ENCODE results near the gene C11orf91.
"Not testable (repeated sequence)": the region's sequence is repeated elsewhere in the genome, so short reads cannot be mapped to it uniquely, and the experiment has no call there.

C11orf91 gene

DNA sequence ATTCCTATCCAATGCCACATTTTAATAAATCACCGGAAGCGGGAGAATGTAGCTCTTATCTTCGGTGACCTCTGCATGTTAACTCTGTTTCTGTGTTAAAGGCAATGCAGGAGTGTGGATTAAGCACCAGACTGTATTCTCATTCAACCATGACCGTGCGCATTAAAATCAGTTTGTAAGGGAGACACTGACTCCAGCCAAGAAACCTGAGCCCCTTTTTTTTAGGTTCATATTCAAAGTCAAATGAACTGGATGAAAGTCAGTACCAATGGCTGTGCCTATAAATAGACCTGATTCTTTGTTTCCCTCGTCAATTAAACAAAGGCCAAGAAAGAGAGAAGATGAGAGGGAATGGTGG, 32.2 kb downstream of the C11orf91 start:
- DNase-seq: no peak

DNA sequence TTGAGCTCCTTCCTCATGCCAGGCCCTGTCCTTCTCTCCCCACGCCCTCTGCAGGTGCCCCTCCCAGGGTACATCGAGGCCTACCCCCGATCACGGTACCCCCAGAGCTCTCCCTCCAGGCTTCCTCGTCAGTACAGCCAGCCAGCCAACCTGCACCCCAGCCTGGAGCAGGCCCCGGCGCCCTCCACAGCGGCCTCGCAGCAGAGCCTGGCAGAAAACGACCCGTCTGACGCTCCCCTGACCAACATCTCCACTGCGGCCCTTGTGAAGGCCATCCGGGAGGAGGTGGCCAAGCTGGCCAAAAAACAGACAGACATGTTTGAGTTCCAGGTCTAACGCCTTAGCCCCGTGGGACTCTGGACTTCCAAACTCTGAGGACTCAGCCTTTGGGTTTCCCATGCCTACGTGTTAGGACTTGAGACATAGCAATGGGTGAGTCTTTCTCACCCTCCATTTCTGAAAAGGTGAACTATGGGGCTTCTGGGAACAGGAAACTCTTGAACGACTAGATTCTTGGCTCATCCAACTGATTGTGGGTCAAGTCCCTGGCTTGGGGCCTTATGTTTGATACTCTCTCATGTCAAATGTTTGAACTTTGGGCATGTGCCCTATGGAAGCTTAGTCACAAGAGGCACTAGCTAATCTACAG, 32.7 kb downstream of the C11orf91 start:
- DNase-seq: no peak

DNA sequence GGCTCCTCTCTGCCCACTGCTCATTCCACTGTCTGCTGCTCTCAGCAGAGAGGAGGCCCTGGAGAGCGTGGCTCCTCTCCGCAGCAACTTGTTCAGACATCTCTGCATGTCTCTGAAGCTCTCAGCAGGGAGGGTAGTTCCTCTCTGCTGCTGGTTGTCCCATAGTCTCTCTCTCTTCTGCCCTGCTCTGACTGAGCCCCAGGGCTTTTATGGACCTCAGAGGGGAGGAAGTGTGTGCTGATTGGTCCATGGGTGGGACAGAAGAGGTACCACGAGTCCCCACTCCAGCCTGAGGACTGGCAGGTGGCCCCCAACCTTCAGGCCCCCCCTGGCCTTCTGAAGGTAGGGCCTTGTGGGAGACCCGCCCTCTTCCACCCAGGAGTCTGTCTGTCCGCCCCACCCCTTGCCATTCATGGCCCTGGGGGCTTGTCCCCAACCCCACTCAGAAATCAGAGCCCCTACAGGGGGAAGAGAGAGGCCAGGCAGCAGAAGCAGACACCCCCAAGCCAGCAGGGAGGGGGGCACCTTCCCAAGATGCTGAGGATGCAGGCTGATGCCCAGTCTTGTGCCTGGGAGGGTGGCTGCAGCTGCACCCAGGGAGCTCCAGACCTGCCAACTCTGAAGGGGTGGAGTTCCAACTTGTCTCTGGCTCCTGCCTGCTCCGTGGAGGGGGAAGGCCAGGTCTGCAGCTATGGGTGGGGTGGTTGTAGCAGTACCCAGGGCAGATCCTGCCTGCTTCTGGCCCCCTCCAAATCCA, 35.1 kb downstream of the C11orf91 start:
- DNase-seq: no peak

DNA sequence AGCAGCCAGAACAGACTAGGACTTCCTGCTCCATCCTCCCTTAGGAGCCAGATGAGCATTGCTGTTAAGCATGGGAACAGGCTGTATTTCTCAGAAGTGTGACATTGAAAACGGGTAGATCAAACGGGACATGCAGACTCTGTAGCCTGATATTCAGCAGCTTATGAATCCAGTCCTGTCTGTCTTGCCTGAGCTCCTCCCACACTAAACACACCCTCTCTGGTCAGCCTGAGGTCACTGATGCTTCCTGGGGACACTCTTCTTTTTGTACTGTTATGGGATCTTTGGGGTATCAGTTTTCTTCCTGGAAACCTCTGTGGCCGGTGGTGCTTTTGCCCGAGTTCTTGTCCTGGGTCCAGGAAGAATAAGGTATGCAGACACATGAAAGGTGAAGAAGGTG, 35.8 kb downstream of the C11orf91 start:
- DNase-seq: no peak

DNA sequence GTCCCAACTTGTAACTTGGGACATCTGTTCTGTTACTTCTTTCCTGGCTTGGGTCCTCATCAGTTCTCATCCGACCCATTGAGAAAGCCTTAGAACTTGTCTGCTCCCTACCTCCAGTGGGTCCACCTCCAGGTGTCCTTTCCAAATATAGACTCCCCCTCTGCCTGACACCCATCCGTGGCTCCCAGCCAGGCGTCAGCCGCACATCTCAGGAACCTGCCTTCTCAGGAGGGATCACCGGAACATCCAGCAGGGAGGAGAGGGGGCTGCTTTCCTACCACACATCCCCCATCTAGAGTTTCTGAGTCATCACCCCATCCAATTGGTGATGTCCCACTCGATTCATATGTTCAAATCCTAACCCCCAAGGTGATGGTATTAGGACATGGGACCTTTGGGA, 36.5 kb downstream of the C11orf91 start:
- no peak for DNase-seq

DNA sequence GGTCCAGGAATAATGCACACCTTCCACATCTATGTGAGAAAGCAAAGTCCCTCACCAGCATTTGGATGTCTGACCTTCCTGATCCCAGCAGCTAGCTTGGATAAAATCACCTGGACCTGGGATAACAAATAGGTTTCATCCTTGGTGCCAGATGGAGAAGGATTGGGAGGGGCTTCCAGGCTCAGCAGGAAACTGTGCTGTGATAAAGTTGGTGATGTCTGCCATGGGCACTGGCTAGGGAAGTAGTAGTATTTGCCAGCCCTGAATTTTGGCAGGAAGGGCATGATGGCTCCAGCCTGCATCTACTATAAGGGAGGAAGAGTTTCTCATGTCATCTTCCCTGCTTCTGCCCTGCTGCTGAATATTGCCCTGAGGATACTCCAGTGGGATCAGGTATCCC, 37.5 kb downstream of the C11orf91 start:
- DNase-seq: no peak

DNA sequence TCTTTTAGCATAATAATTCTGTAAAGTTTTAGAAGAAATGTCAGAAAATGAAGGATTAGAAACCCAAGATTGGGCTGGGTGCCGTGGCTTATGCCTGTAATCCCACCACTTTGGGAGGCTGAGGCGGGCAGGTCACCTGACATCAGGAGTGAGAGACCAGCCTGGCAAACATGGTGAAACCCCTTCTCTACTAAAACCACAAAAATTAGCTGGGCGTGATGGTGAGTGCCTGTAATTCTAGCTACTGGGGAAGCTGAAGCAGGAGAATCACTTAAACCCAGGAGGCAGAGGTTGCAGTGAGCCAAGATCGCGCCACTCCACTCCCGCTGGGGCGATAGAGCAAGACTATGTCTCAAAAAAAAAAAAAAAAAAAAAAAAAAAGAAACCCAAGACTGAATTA, 39.1 kb downstream of the C11orf91 start:
- DNase-seq: not testable (repeated sequence)

DNA sequence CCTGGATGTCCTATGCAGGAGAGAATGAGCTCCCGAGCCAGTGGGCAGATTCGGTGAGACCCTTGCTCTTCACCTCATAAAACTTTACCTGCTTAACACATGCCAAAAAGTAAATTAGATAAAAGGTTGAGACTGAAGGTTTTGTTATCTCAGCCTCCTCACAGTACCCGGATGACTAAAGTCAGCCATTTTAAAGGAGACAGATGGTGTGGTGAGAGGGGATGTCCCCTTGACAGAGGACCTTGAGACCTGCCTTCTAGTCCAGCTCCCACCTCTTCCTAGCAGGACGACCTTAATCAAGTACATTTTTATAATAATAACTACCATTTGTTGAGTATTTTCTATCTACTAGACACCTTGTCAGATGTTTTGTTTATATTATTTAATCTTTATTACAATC, 39.7 kb downstream of the C11orf91 start:
- no peak for DNase-seq

DNA sequence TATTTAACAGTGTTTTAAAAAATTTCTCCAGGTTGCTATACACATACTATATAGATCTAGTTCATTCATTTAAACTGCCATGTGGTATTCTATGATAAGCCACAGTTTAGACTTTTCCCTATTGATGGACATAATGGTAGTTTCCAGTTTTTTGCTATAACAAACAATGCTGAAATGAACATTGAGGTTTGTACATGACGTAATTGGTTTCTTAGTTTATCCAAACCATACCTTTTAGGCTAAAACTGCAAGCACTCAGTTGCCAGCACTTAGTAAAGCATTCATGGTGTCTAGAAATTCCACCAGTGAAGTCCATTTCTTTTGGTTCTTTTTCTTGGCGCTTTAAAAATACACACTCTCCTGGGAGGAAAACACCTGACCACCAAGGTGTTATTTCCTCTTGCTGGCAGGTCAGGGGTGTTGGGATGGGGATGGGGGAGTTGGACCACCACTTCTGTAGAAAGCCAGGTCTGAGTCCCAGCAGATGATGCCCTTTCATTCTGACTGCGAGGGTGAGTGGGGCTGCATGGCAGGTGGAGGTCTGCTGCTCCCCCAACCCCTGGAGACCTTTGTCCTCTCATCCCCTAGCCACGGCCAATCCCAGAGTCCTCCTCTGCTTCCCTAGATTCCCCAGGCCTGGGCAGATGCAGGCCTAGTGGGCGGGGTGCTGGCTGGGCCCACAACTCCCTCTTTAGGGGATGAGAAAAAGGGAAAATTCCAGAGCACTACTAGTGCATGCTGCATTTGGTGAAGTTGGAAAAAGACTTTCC, 41.1 kb downstream of the C11orf91 start:
- DNase-seq: no peak

DNA sequence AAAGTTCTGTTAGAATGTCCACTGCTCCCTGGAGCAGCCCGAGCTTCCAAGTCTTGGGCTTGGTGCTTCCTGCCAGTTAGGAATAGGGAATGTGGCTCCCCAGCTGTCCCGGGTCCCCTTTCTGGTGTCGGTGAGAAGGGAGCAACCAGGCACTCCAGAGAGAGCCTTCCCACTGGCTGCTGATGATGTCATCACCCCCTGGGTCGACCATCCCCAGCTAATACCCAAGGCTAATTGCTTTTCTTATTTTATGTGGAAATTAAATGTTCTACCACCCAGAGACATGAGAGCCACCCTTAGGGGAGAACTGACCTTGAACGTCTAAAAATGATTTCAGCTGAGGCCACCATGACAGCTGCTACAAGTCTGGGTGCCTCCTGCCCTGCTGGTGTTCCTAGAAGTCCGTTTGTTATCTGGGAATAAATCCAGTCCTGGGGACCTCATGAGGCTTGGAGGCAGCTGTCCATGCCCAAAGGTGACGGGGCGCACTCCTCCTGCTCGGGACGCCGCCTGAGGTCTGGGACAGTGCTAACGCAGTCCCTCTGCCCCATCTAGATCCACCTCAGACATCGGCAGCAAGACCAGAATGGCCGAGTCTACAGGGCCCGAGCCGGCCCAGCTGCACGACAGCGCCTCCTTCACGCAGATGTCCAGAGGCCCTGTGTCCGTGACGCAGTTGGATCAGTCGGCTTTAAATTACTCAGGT, 42.3 kb downstream of the C11orf91 start:
- DNase-seq: no peak

DNA sequence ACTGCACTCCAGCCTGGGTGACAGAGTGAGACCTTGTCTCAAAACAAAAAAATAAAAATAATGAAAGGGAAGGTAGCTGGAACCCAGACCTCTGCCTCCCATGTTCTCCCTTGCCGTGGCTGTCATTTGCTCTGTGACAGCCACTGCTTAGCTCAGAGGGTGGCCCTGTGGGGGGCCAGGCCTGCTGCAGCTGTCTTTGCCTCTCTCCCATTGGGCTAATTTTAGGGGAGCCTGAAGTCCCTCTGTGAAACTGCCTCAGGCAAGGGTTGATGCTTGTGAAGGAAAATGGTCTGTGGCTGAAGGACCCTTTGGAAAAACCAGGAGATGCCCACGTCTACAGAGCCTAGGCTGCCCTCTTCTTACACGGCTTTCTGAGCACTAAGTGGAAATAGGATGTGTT, 42.9 kb downstream of the C11orf91 start:
- DNase-seq: no peak

DNA sequence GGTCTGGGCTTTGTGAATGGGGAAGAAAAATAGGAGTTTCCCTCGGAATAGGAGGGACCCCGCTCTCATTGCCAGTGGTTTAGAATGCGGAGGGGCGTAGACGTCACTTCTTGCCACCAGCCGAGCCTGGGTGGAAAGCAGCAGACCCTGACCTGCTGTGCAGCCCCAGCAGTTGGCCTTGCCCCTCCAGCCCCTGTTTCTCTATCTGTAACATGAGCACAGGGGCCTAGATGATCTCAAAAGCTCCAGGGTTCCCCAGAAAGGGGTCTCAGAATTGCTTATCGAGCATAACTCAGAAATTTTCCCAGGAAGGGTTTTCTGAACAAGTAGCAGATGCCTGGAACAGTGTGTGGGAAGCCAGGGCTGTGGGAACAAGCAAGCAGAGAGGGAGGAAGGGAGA, 43.9 kb downstream of the C11orf91 start:
- DNase-seq: no peak

DNA sequence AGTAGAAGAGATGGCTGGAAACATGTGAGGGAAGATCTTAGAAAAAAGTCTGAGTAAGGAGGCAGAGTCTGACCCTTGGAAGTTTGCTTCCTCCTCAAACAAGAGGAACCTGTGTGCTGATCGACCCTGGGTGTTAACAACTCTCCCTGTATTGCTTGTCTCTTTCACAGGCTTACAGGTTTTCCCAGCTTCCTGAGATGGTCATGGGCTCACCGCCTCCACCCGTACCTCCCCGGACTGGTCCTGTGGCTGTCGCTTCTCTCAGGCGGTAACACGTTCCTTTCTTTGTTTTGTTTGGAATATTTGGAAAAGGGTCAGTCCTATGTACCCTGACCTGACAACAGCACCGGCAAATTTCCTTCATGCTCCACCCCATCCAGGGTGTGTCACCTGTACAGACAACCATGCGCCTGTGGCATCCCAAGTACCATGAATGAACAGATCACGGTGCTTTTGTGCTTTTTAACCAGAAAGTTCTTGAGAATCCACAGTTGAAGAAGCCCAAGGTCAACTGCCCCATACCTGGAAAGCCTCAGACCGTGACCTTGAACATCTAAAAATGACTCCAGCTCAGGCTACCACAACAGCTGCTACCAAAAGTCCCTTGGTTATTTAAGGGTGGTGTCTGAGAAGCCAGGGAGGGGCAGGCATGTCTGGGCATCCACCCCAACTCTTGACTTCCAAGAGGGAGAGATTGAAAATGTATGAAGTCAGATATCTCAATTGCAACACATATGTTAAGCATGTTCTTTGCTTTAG, 44.6 kb downstream of the C11orf91 start:
- DNase-seq: no peak

DNA sequence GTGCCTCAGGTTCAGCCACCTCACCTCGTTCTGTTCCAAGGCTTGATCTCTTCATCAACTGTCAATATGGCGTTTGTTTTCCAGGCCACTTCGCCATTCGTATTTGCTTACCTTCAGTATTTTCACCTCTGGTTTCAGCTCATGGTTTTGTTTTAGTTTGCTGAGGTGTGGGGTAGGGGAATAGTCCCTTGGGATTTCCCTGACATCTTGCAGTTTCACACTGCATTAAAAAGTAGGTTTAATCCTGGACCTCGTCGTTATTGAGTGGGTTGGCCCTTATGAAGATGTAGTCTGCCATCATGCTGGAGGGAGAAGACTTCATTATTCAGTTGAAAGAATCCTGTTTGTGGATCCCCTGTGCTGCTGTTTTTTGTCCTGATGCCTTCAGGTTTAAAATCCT, 46.0 kb downstream of the C11orf91 start:
- no peak for DNase-seq

DNA sequence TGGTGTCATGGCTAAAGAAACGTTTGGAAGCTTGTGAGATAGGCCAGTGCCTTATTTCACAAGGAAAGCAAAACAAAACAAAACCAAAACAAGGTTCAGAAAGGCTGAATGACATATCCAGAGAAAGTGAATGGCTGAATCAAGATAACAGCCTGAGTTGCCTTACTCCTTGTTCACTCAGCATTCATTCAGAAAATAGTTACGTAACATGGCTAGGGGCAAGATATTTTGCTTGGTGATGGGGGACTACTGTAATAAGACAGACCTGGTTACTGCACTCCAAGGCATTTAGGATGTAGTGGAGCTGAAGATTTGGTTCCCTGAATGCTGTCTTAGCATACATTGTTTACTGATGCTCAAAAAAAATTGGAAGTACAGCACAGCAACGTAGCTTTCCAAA, 47.7 kb downstream of the C11orf91 start:
- DNase-seq: no peak

DNA sequence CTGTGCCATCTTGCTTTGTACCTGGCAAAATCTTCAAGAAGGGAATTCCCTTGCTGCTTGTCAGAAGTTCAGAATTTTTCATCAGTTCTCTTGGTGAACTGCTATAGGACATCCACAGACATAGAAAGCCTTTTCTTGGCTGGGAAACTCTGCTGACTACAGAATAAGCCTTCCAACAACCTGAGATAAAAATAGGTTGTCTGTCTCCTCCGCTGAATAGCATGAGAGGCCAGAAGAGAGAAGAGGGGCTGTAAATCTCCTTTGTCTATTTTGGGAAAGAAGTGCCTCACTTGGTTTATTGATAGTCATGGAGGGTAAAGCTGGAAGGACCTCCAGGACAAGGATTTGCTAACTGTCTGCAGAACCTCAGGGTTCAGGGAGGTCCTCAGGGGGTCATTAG, 48.2 kb downstream of the C11orf91 start:
- DNase-seq: no peak

DNA sequence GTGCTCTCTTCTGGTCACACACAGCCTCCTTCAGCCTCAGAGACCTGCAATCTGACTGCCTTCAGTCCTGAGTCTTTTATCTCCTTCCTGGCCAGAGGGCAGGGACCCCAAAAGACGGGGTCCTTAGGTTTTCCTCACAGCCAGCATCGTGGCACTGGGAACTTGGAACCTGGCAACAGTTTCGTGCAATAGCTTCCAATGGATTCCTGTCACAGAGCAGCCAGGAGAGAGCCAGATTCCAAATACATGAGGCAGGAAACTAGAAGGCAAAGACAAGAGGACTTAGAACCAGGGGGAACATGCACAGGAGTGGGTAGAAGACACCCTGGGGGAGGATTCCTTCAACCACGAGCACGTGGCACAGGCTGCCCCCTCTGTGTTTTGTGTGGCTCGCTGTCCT, 48.6 kb downstream of the C11orf91 start:
- DNase-seq: no peak

DNA sequence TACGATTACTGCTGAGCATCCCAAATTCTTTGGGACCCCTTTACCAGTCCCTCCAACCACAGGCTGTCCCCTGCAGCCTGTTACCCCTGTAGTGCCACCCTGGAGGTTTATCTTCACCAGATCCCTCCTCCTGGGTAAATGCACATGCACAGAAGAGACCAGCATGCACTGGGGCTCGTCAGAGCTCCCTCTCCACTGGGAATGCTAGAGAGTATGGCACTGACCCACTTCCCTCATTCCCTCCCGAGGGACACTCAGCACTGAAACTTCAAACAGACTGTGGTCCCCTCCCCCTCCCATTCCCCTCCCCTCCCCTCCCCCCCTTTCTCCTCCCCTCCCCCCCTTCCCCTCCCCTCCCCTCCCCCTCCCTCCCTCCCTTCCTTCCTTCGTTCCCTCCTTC, 49.1 kb downstream of the C11orf91 start:
- DNase-seq: no peak

DNA sequence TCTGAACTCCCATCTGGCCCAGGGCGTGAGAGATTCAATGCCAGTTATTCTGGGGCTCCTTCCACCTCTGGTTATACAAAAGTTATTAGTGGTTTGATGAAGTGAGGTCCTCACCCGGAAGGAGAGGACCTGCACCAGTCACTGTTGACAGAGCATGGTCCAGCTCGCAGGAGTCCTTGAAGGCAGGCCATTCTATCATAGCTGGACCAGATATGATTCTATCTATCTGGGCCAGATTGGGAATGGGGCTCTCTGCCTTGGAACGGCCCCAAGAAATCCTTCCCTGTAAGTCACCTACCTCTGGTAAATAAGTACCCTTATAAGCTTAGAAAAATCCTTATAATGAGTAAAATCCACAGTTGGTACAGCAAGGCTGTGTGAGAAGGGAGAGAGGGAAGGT, 50.7 kb downstream of the C11orf91 start:
- no peak for DNase-seq
